Stomach (tissue), 9 donors: ENCODE data around the gene CELF4. TPM values are rescaled to one million over a fixed set of nuclear protein-coding genes. Genes with fewer than 3 reads are reported as not detected.

ENCODE experiments used
- DNase-seq, 2 donors: peaks; one replicate each; pipeline versions ENCODE4 v3.0.0 to v3.0.0-alpha.2; 2013 to 2019
- H3K27ac ChIP-seq, 5 donors: fragments of 200-600 bp in 4 of 5; sonication (generic) in 4 of 5; one replicate each; pipeline ENCODE4 v1.5.1; 2013 to 2019; ENCODE audit warnings: mild to moderate bottlenecking in 1 of 5, moderate library complexity in 1 of 5
- H3K27me3 ChIP-seq, 3 donors: fragments of 200-600 bp; sonication (generic); one replicate each; pipeline ENCODE4 v1.5.1; 2017 to 2019; ENCODE audit warnings: mixed run types in 1 of 3
- H3K36me3 ChIP-seq, 4 donors: fragments of 200-600 bp; sonication (generic); 1 replicate in 3 of 4; 2 replicates in 1 of 4; pipeline ENCODE4 v1.5.1; 2016 to 2019
- H3K4me1 ChIP-seq, 4 donors: fragments of 200-600 bp; sonication (generic); one replicate each; pipeline ENCODE4 v1.5.1; 2016 to 2019
- H3K4me3 ChIP-seq, 4 donors: fragments of 200-600 bp; sonication (generic) in 3 of 4; one replicate each; pipeline ENCODE4 v1.5.1; 2016 to 2019; ENCODE audit warnings: mild to moderate bottlenecking in 1 of 4
- H3K9me3 ChIP-seq, 4 donors: fragments of 200-600 bp; sonication (generic); one replicate each; pipeline ENCODE4 v1.5.1; 2016 to 2019
- CTCF ChIP-seq, 7 experiments: fragments of 450-650 bp in 4 of 7; fragments of 200-600 bp in 3 of 7; sonication (generic) in 3 of 7; IDR thresholded peaks; one replicate each; pipeline ENCODE4 v1.5.1; 2016 to 2019; ENCODE audit warnings: antibody characterized with exemption in 7 of 7, control low read depth in 2 of 7, mild to moderate bottlenecking in 1 of 7
- EP300 ChIP-seq: sonication (generic); formaldehyde crosslinking; IDR thresholded peaks from one replicate; pipeline ENCODE4 v1.6.1; 2017; ENCODE audit warnings: antibody characterized with exemption
- POLR2A ChIP-seq, 4 donors: fragments of 450-650 bp; IDR thresholded peaks; one replicate each; pipeline ENCODE4 v1.6.1; 2016; ENCODE audit warnings: antibody characterized with exemption in 4 of 4, control low read depth in 2 of 4, mild to moderate bottlenecking in 1 of 4, moderate library complexity in 1 of 4
- POLR2AphosphoS5 ChIP-seq, 3 donors: sonication (generic); formaldehyde crosslinking; IDR thresholded peaks; one replicate each; pipeline ENCODE4 v1.6.1; 2016; ENCODE audit warnings: antibody characterized with exemption in 3 of 3
- WGBS, 5 donors: extraction: QIAGEN DNeasy Blood & Tissue Kit in 3 of 5; methylation state at CpG; one replicate each; pipeline versions ENCODE4 v1.1.5 to v1.1.7; 2013 to 2018; 5-methylcytosine and 5-hydroxymethylcytosine counted together
- intact Hi-C: fragments of 100-400 bp; cut with DNase I; formaldehyde crosslinking; loops from one replicate; pipeline ENCODE4 v1.15.1; 2023; ENCODE audit warnings: low total_unique reads
- polyA plus RNA-seq, 3 donors: library from polyadenylated mRNA; stranded (reverse); fragments of 200-250 nt; gene quantifications; one replicate each; pipeline ENCODE4 v1.2.3, GENCODE V29; 2013
- total RNA-seq, 5 donors: library from RNA; depleted of rRNA; stranded (reverse); fragments of >200 nt; gene quantifications; one replicate each; pipeline versions ENCODE4 v1.1.0 to v1.2.3, GENCODE V29; 2014 to 2016
- donor health status: healthy with polysubstance abuse.
- donor health status: Bipolar disorder and iron deficiency.
- donor health status: healthy.

CELF4 gene
- total and polyA plus RNA-seq, 8 donors: 0.93 to 2.4 (median 1.8) TPM; not detected in 2

DNA sequence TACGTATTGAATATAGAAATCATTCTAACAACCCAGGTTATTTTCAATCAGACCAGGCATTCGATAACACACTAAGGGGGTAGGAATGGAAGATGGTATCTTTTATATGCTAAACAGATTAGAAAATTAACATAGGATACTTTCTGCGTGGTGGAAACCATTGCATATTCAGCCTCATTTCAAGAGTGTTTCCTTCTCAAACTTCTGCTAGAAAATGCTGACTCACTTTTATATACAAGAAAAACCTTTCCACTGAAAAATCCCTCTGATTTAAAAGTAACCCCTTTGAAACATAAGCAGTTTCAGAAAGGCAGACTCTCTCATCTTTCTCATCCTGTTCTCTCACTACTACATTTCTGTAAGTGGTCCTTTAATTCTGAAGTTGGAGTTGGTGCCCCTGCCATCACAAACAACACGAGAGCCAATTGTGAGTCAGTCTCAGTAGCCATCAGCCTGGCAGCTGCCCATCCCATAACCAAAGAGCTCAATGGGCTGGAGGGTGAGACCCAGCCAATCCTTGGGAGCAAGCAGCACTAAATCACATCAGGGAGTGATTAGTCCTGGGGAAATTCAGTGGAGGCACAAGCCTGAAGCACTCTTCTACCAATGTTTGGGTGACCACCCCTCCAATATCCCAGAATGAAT, 343.1 kb downstream of the CELF4 start:
- WGBS, 5 donors: 88 to 95% (median 92%) methylated on average over 4 of the region's 4 CpGs
- no peaks in the 10 kb centered on the region for H3K4me1 ChIP-seq
- TF ChIP-seq POLR2A (IDR thresholded peaks at IDR 0.05) (no peak), CTCF (IDR thresholded peaks at IDR 0.05) (no peak), EP300 (no peak), POLR2AphosphoS5 (IDR thresholded peaks at IDR 0.05) (no peak)
- H3K27ac ChIP-seq: no peak overlapping the region
- intact Hi-C loops: no loop called here
- H3K4me3 ChIP-seq: no peak overlapping the region
- H3K36me3 ChIP-seq: peaks cover 0 to 29% (median 12%) of the 10 kb centered on the region in 4 donors
- H3K27me3 ChIP-seq: no peaks in the 10 kb centered on the region
- no peak for DNase-seq
- peaks cover 0 to 8% (median 3%) of the 10 kb centered on the region in 4 donors for H3K9me3 ChIP-seq

DNA sequence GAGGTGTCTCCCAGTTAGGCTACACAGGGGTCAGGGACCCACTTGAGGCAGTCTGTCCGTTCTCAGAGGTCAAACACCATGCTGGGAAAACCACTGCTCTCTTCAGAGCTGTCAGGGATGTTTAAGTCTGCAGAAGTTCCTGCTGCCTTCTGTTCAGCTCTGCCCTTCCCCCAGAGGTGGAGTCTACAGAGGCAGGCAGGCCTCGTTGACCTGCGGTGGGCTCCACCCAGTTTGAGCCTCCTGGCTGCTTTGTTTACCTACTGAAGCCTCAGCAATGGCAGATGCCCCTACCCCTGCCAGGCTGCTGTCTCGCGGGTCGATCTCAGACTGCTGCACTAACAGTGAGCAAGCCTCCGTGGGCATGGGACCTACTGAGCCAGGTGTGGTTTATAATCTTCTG, 346.3 kb downstream of the CELF4 start:
- Histone ChIP-seq H3K4me3 (no peak overlapping the region), H3K4me1 (no peaks in the 10 kb centered on the region), H3K9me3 (peaks cover 0 to 15% (median 3%) of the 10 kb centered on the region in 4 donors), H3K27ac (no peak overlapping the region), H3K27me3 (no peaks in the 10 kb centered on the region), H3K36me3 (peaks cover 0 to 19% (median 4%) of the 10 kb centered on the region in 4 donors)
- 68 to 80% (median 78%) methylated on average over 7 of the region's 7 CpGs for WGBS, 5 donors
- TF ChIP-seq CTCF (IDR thresholded peaks at IDR 0.05): no peak
- TF ChIP-seq POLR2A (IDR thresholded peaks at IDR 0.05): no peak
- no peak for TF ChIP-seq EP300
- no peak for TF ChIP-seq POLR2AphosphoS5 (IDR thresholded peaks at IDR 0.05)
- DNase-seq: no peak
- intact Hi-C loops: no loop called here

GRCh38 chr18:37218022-37218590, 347.5 kb downstream of the CELF4 start:
- WGBS, 5 donors: 39 to 71% (median 59%) methylated on average over 2 of the region's 2 CpGs
- TF ChIP-seq POLR2A (IDR thresholded peaks at IDR 0.05): no peak
- TF ChIP-seq POLR2AphosphoS5 (IDR thresholded peaks at IDR 0.05): no peak
- TF ChIP-seq EP300: no peak
- TF ChIP-seq CTCF (IDR thresholded peaks at IDR 0.05): no peak
- intact Hi-C loops: no loop called here
- Histone ChIP-seq H3K27me3 (no peaks in the 10 kb centered on the region), H3K27ac (no peak overlapping the region), H3K36me3 (peaks cover 0 to 17% (median 2%) of the 10 kb centered on the region in 4 donors), H3K4me1 (no peaks in the 10 kb centered on the region), H3K4me3 (no peak overlapping the region), H3K9me3 (peaks cover 0 to 21% (median 3%) of the 10 kb centered on the region in 4 donors)
- no peak for DNase-seq

GRCh38 chr18:37210781-37211180, 354.8 kb downstream of the CELF4 start:
- 27 to 53% (median 45%) methylated on average over 1 of the region's 1 CpG for WGBS, 5 donors
- no peak overlapping the region for H3K27ac ChIP-seq
- TF ChIP-seq POLR2AphosphoS5 (IDR thresholded peaks at IDR 0.05) (no peak), EP300 (no peak), CTCF (IDR thresholded peaks at IDR 0.05) (no peak), POLR2A (IDR thresholded peaks at IDR 0.05) (no peak)
- intact Hi-C loops: no loop called here
- H3K27me3 ChIP-seq: no peaks in the 10 kb centered on the region
- no peak overlapping the region for H3K4me3 ChIP-seq
- no peaks in the 10 kb centered on the region for H3K4me1 ChIP-seq
- H3K36me3 ChIP-seq: no peaks in the 10 kb centered on the region
- DNase-seq: no peak
- H3K9me3 ChIP-seq: peaks cover 0 to 13% (median 0%) of the 10 kb centered on the region in 4 donors
